ENCODE measurements around the gene LEFTY2. TPM values are rescaled to one million over a fixed set of nuclear protein-coding genes. Genes with fewer than 3 reads are reported as not detected.
A peak's percentile ranks its signal among the peaks of the same experiment; 100 is the strongest.
"Not testable (repeated sequence)": the region's sequence is repeated elsewhere in the genome, so short reads cannot be mapped to it uniquely, and the experiment has no call there.

Gene LEFTY2
- total RNA-seq, 1 donor from 2014 or later: 1.2 TPM

- intact Hi-C loops (cut with DNase I): no loop called here
- H3K27ac ChIP-seq: peak overlapping the region; percentile 1
- no peaks in the 10 kb centered on the region for H3K36me3 ChIP-seq
- no peaks in the 10 kb centered on the region for H3K27me3 ChIP-seq (ENCODE audit: low read depth)
- TF ChIP-seq, protein P1, sequence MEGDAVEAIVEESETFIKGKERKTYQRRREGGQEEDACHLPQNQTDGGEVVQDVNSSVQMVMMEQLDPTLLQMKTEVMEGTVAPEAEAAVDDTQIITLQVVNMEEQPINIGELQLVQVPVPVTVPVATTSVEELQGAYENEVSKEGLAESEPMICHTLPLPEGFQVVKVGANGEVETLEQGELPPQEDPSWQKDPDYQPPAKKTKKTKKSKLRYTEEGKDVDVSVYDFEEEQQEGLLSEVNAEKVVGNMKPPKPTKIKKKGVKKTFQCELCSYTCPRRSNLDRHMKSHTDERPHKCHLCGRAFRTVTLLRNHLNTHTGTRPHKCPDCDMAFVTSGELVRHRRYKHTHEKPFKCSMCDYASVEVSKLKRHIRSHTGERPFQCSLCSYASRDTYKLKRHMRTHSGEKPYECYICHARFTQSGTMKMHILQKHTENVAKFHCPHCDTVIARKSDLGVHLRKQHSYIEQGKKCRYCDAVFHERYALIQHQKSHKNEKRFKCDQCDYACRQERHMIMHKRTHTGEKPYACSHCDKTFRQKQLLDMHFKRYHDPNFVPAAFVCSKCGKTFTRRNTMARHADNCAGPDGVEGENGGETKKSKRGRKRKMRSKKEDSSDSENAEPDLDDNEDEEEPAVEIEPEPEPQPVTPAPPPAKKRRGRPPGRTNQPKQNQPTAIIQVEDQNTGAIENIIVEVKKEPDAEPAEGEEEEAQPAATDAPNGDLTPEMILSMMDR (IDR thresholded peaks at IDR 0.05): no peak
- no peaks in the 10 kb centered on the region for H3K9me3 ChIP-seq
- no peak for DNase-seq
- H3K4me1 ChIP-seq: peaks cover 16% of the 10 kb centered on the region
- H3K4me3 ChIP-seq: no peak overlapping the region
- ATAC-seq: no peak
Observed at GRCh38 chr1:225941942-225942222, 862 bp upstream of the LEFTY2 start.

DNA sequence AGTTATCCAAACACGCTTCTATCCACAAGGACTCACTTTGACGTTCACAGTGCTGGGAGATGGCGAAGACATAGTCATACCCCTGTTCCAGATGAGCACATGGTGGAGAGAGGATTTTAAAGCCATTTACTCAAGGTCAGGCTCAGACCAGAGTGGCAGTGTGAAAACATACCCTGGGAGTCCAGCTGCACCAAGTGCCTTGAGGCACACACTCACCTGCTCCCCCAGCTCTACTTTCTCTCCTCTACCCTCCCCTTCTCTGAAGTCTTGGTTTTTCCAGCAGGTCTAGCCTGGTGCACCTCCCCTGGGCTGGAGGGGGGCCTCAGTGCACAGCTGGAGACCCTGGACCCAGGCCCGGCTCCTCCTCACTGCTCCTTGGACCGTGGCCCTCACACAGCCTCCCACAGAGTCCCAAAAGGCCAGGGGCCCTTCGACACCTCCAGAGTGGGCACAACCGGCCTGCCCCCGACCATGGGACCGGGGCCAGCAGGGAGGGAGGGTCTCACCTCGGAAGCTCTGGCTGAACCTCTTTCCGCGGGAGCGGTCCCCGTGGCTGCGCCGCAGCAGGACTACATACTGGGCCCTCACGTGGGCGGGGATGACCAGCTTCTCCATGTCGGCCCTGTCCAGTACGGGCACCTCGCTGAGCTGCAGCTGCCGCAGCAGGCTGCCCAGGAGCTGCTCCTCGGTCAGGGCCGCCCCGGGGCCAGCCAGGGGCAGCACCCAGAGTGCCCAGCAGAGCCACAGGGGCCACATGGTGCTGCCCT lies 452 bp downstream of the LEFTY2 start:
- Histone ChIP-seq H3K4me3 (no peak overlapping the region), H3K36me3 (no peaks in the 10 kb centered on the region), H3K27ac (peak overlapping the region; percentile 31), H3K4me1 (peaks cover 16% of the 10 kb centered on the region), H3K9me3 (no peaks in the 10 kb centered on the region), H3K27me3 (ENCODE audit: low read depth) (no peaks in the 10 kb centered on the region)
- TF ChIP-seq, protein P1 (IDR thresholded peaks at IDR 0.05): no peak
- ATAC-seq (peak in 1 of 2 donors; percentile 8), DNase-seq (no peak)
- intact Hi-C loops (cut with DNase I): no loop called here

DNA sequence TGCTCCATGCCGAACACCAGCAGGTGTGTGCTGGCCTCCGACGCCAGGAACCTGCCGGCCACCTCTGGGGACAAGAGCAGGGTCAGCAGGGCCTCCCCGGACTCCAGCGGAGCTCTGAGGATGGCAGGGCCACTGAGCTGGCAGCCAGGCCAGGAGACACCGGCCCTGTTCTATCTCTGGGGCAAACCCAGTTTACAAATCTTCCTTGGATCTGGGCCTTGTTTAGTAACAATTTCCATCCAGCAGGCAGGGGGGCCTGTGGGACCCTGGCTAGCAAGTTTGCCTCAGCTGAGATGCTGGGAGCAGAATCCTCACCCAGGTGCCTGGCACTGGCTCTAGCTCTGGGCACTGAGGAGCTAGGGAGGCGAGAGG lies 1.1 kb downstream of the LEFTY2 start:
- DNase-seq; H3K27me3 ChIP-seq (ENCODE audit: low read depth); H3K36me3 ChIP-seq; H3K9me3 ChIP-seq; intact Hi-C loops (cut with DNase I); H3K27ac ChIP-seq; ATAC-seq; H3K4me3 ChIP-seq: not testable (repeated sequence)
- H3K4me1 ChIP-seq: peaks cover 16% of the 10 kb centered on the region

- H3K4me3 ChIP-seq; DNase-seq; H3K9me3 ChIP-seq; H3K36me3 ChIP-seq; H3K27me3 ChIP-seq (ENCODE audit: low read depth); intact Hi-C loops (cut with DNase I); H3K27ac ChIP-seq: not testable (repeated sequence)
- peaks cover 16% of the 10 kb centered on the region for H3K4me1 ChIP-seq
- ATAC-seq: peak; percentile 29 to 41
Observed at GRCh38 chr1:225939097-225939938, 1.7 kb downstream of the LEFTY2 start.

GRCh38 chr1:225937048-225937968 lies 3.7 kb downstream of the LEFTY2 start:
- no peaks in the 10 kb centered on the region for H3K36me3 ChIP-seq
- intact Hi-C loops (cut with DNase I): no loop called here
- DNase-seq: no peak

DNA sequence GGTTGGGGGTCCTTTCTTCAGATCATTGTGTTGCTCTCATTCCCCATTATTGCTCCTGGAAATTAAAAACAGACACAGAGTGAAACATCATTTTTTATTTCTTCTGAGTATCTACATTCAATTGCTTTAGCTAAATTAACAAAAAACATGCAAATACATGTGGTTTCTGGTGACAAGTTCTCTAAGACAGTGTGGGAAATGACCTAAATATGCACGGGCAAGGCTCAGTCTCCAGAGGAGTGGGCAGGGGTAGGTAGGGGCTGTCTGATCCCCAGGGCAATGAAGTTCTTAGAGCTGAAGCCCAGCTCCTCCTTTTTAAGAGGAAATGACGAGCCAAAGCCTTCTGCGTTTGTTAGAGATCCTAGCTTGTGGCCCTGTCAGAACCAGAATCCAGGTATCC lies 4.5 kb downstream of the LEFTY2 start:
- peaks cover 11% of the 10 kb centered on the region for H3K4me1 ChIP-seq
- H3K36me3 ChIP-seq: no peaks in the 10 kb centered on the region
- no peaks in the 10 kb centered on the region for H3K9me3 ChIP-seq
- TF ChIP-seq, protein P1 (IDR thresholded peaks at IDR 0.05): no peak
- DNase-seq: no peak
- intact Hi-C loops (cut with DNase I): no loop called here
- no peak overlapping the region for H3K27ac ChIP-seq
- no peaks in the 10 kb centered on the region for H3K27me3 ChIP-seq (ENCODE audit: low read depth)
- no peak overlapping the region for H3K4me3 ChIP-seq
- ATAC-seq: no peak

More at GRCh38 chr1:225937048-225937968, 3.7 kb downstream of the LEFTY2 start:
- Histone ChIP-seq H3K4me3 (no peak overlapping the region), H3K27ac (no peak overlapping the region), H3K27me3 (ENCODE audit: low read depth) (no peaks in the 10 kb centered on the region), H3K9me3 (no peaks in the 10 kb centered on the region), H3K4me1 (peaks cover 16% of the 10 kb centered on the region)
- TF ChIP-seq, protein P1 (IDR thresholded peaks at IDR 0.05): no peak
- no peak for ATAC-seq

DNA sequence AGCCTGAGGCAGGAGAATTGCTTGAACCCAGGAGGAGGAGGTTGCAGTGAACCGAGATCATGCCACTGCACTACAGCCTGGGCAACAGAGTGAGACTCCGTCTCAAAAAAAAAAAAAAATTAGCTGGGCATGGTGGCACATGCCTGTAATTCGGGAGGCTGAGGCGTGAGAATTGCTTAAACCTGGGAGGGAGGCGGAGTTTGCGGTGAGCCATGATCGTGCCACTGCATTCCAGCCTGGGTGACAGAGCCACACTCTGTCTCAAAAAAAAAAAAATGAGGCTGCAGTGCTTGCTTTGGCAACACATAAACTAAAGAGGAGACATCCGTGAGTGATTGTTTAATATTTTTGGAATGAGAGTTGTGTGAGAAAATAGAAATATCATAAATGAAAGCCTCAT lies 4.9 kb downstream of the LEFTY2 start:
- DNase-seq; H3K27me3 ChIP-seq (ENCODE audit: low read depth); ATAC-seq; H3K9me3 ChIP-seq; H3K27ac ChIP-seq; intact Hi-C loops (cut with DNase I); H3K36me3 ChIP-seq; H3K4me1 ChIP-seq; H3K4me3 ChIP-seq: not testable (repeated sequence)

Measured in lower lobe of right lung (tissue), 2 donors.